Activated naive CD8-positive, alpha-beta T cell treated with anti-CD3 and anti-CD28 coated beads, Interleukin-2, amount 10 ng/mL, durations not matched to agents 7 days and 5 days (primary cell): ENCODE results near the gene R3HDML. TPM values are rescaled to one million over a fixed set of nuclear protein-coding genes. Genes with fewer than 3 reads are reported as not detected.

Source experiments
- ATAC-seq: fragments of 150-1000 bp; cut with Tn5 transposase; one replicate; pipeline ENCODE4 v1.10.0; 2021; ENCODE audit warnings: low read depth, moderate library complexity
- POLR2A ChIA-PET: fragments of 350-600 bp; sonication (Branson Sonifier 250); formaldehyde crosslinking; loops from one replicate; lab custom pipeline; 2021; ENCODE audit warnings: antibody characterized with exemption; lab: Charles Lee
- DNase-seq: peaks from one replicate; pipeline ENCODE4 v3.0.0; 2021
- H3K27ac Mint-ChIP-seq: one replicate; pipeline ENCODE4 v1.8.0; 2022; ENCODE audit warnings: mild to moderate bottlenecking, mixed read lengths
- H3K27me3 Mint-ChIP-seq: one replicate; pipeline ENCODE4 v1.8.0; 2022; ENCODE audit warnings: mild to moderate bottlenecking, moderate library complexity, mixed read lengths
- H3K36me3 Mint-ChIP-seq: one replicate; pipeline ENCODE4 v1.8.0; 2021; ENCODE audit warnings: mild to moderate bottlenecking, mixed read lengths
- H3K4me1 Mint-ChIP-seq: one replicate; pipeline ENCODE4 v1.8.0; 2021; ENCODE audit warnings: mixed read lengths
- H3K4me3 Mint-ChIP-seq: one replicate; pipeline ENCODE4 v1.8.0; 2022; ENCODE audit warnings: mild to moderate bottlenecking, moderate library complexity, mixed read lengths
- H3K9me3 Mint-ChIP-seq: one replicate; pipeline ENCODE4 v1.8.0; 2021; ENCODE audit warnings: mixed read lengths
- total RNA-seq, 2 experiments: library from RNA; stranded (reverse); gene quantifications; one replicate each; pipeline ENCODE4 v1.2.3, GENCODE V29; 2021

Gene R3HDML
- total RNA-seq, 2 experiments from 2014 or later: not detected

GRCh38 chr20:44392776-44393607 is 56.1 kb downstream of the R3HDML start:
- DNase-seq: no peak
- peaks cover 8% of the 10 kb centered on the region for H3K27me3 Mint-ChIP-seq
- H3K36me3 Mint-ChIP-seq: no peaks in the 10 kb centered on the region
- H3K4me3 Mint-ChIP-seq: no peak overlapping the region
- no peak overlapping the region for H3K27ac Mint-ChIP-seq
- H3K9me3 Mint-ChIP-seq: no peaks in the 10 kb centered on the region
- ATAC-seq: no peak
- H3K4me1 Mint-ChIP-seq: peaks cover 3% of the 10 kb centered on the region
- POLR2A ChIA-PET: no interaction called here

GRCh38 chr20:44393608-44394451 is 57.0 kb downstream of the R3HDML start:
- DNase-seq (no peak), ATAC-seq (no peak)
- POLR2A ChIA-PET: no interaction called here
- no peak overlapping the region for H3K27ac Mint-ChIP-seq
- H3K27me3 Mint-ChIP-seq: peaks cover 8% of the 10 kb centered on the region
- no peak overlapping the region for H3K4me3 Mint-ChIP-seq
- no peaks in the 10 kb centered on the region for H3K4me1 Mint-ChIP-seq
- H3K36me3 Mint-ChIP-seq: no peaks in the 10 kb centered on the region
- no peaks in the 10 kb centered on the region for H3K9me3 Mint-ChIP-seq

- DNase-seq: no peak
- H3K27ac Mint-ChIP-seq: no peak overlapping the region
- no peaks in the 10 kb centered on the region for H3K36me3 Mint-ChIP-seq
- H3K4me1 Mint-ChIP-seq: no peaks in the 10 kb centered on the region
- H3K27me3 Mint-ChIP-seq: peaks cover 8% of the 10 kb centered on the region
- ATAC-seq: no peak
- H3K9me3 Mint-ChIP-seq: no peaks in the 10 kb centered on the region
- no peak overlapping the region for H3K4me3 Mint-ChIP-seq
- POLR2A ChIA-PET: no interaction called here
Measured at GRCh38 chr20:44394452-44394701, 57.5 kb downstream of the R3HDML start.

- Mint-ChIP-seq H3K27ac (no peak overlapping the region), H3K9me3 (no peaks in the 10 kb centered on the region), H3K4me1 (no peaks in the 10 kb centered on the region), H3K4me3 (no peak overlapping the region), H3K36me3 (no peaks in the 10 kb centered on the region), H3K27me3 (peaks cover 4% of the 10 kb centered on the region)
- ATAC-seq (no peak), DNase-seq (no peak)
- POLR2A ChIA-PET: no interaction called here
Measured at GRCh38 chr20:44394702-44395460, 58.0 kb downstream of the R3HDML start.

- ATAC-seq (no peak), DNase-seq (no peak)
- no peak overlapping the region for H3K27ac Mint-ChIP-seq
- no peaks in the 10 kb centered on the region for H3K4me1 Mint-ChIP-seq
- H3K36me3 Mint-ChIP-seq: no peaks in the 10 kb centered on the region
- no peak overlapping the region for H3K4me3 Mint-ChIP-seq
- POLR2A ChIA-PET: no interaction called here
- peaks cover 4% of the 10 kb centered on the region for H3K27me3 Mint-ChIP-seq
- H3K9me3 Mint-ChIP-seq: no peaks in the 10 kb centered on the region
Measured at GRCh38 chr20:44395461-44396340, 58.9 kb downstream of the R3HDML start.

- H3K4me1 Mint-ChIP-seq: no peaks in the 10 kb centered on the region
- H3K9me3 Mint-ChIP-seq: no peaks in the 10 kb centered on the region
- H3K27me3 Mint-ChIP-seq: peaks cover 4% of the 10 kb centered on the region
- H3K36me3 Mint-ChIP-seq: no peaks in the 10 kb centered on the region
- no peak overlapping the region for H3K4me3 Mint-ChIP-seq
- no peak for DNase-seq
- H3K27ac Mint-ChIP-seq: no peak overlapping the region
- POLR2A ChIA-PET: no interaction called here
- ATAC-seq: no peak
Measured at GRCh38 chr20:44396369-44397130, 59.7 kb downstream of the R3HDML start.

- no peaks in the 10 kb centered on the region for H3K4me1 Mint-ChIP-seq
- no peak overlapping the region for H3K4me3 Mint-ChIP-seq
- H3K36me3 Mint-ChIP-seq: no peaks in the 10 kb centered on the region
- no peaks in the 10 kb centered on the region for H3K9me3 Mint-ChIP-seq
- no peak for ATAC-seq
- no peak overlapping the region for H3K27ac Mint-ChIP-seq
- POLR2A ChIA-PET: no interaction called here
- no peak for DNase-seq
- H3K27me3 Mint-ChIP-seq: peaks cover 4% of the 10 kb centered on the region
Measured at GRCh38 chr20:44398335-44398734, 61.5 kb downstream of the R3HDML start.

GRCh38 chr20:44399446-44399845 is 62.6 kb downstream of the R3HDML start:
- Mint-ChIP-seq H3K9me3 (peaks cover 2% of the 10 kb centered on the region), H3K27me3 (peaks cover 2% of the 10 kb centered on the region), H3K4me3 (no peak overlapping the region), H3K27ac (no peak overlapping the region), H3K36me3 (no peaks in the 10 kb centered on the region), H3K4me1 (no peaks in the 10 kb centered on the region)
- ATAC-seq (no peak), DNase-seq (no peak)
- POLR2A ChIA-PET: no interaction called here

- no peaks in the 10 kb centered on the region for H3K4me1 Mint-ChIP-seq
- POLR2A ChIA-PET: no interaction called here
- H3K36me3 Mint-ChIP-seq: no peaks in the 10 kb centered on the region
- H3K27me3 Mint-ChIP-seq: peaks cover 2% of the 10 kb centered on the region
- ATAC-seq: no peak
- H3K9me3 Mint-ChIP-seq: peaks cover 3% of the 10 kb centered on the region
- no peak for DNase-seq
- H3K27ac Mint-ChIP-seq: no peak overlapping the region
- H3K4me3 Mint-ChIP-seq: no peak overlapping the region
Measured at GRCh38 chr20:44400671-44400969, 63.8 kb downstream of the R3HDML start.

Other genes with a start within 250 kb of the R3HDML start
- gene JPH2, start 149.9 kb upstream of the R3HDML start, total RNA-seq: under 1 TPM; 0.36 to 0.37 TPM
- 10 to 100 TPM; 29.8 to 30.5 TPM for gene OSER1, start 126.3 kb upstream of the R3HDML start, total RNA-seq
- gene GDAP1L1, start 89.7 kb upstream of the R3HDML start, total RNA-seq: not detected
- 1 to 10 TPM; 4.2 to 4.5 TPM for gene FITM2, start 25.8 kb upstream of the R3HDML start, total RNA-seq
- not detected for gene HNF4A, start 18.7 kb downstream of the R3HDML start, total RNA-seq
- gene TTPAL, start 138.8 kb downstream of the R3HDML start, total RNA-seq: 10 to 100 TPM; 16.4 to 16.9 TPM
- gene SERINC3, start 185.0 kb downstream of the R3HDML start, total RNA-seq: 10 to 100 TPM; 71.5 to 72.7 TPM
- gene PKIG, start 245.5 kb downstream of the R3HDML start, total RNA-seq: 1 to 10 TPM; 2.5 to 3.1 TPM